Stimulated activated CD4-positive, alpha-beta T cell treated with anti-CD3 and anti-CD28 coated beads, TNF-alpha, amount 100 ng/mL, for 1 hour (primary cell): ENCODE data around the gene TMEM47.

Experiments
- DNase-seq, 3 donors: peaks; one replicate each; pipeline ENCODE4 v3.0.0-alpha.2; 2020; ENCODE audit warnings: low read depth in 3 of 3, low spot score in 1 of 3

Gene TMEM47

GRCh38 chrX:34656842-34657725 lies at the start of gene TMEM47:
Gene TMEM47, minus strand, starts transcription at chrX:34657285. Its CDS starts 256 bp downstream, at chrX:34657029.
- no peak for DNase-seq

GRCh38 chrX:34687095-34687494 lies 30.0 kb upstream of the TMEM47 start:
- no peak for DNase-seq

GRCh38 chrX:34659575-34659974 lies 2.5 kb upstream of the TMEM47 start:
- no peak for DNase-seq

DNA sequence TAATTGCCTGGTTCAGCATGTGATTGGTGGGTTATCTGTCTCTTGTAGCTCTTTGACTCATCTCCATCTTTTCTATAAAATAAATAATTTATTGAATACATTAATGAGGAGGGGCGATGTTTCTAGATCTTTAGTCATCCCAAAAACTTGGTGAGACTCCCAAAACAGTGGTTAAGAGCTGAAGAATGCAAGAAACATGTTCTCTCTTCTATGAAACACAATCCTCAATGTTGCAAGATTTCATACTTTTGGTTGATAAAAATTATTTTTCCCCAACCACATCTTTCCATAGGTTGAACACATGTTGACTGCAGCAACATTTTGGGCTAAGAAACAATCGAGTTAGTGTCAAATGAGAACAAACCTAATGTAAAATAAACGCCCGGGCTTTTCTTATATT lies 1.2 kb upstream of the TMEM47 start:
- no peak for DNase-seq

DNA sequence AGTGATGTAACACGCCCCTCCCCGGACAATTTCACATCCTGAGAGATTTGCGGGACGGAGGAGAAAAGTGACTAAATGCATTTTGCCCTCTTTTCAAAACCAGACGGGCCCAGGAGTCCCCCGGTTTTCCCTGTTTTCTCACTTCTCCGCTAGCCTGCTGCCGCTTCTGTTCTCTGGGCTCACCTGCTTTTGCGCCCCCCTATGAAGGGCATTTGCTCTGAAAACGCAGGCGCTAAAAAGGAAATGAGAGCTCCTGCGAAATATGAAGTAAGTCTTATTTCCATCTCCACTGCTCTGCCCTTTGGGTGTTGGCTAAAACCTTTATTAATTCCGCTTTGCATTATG lies 613 bp upstream of the TMEM47 start:
- no peak for DNase-seq

- DNase-seq: no peak
Observed at GRCh38 chrX:34656467-34656841, 631 bp downstream of the TMEM47 start.

- no peak for DNase-seq
Observed at GRCh38 chrX:34655501-34656455, 1.3 kb downstream of the TMEM47 start.

- DNase-seq: no peak
Observed at GRCh38 chrX:34654696-34655490, 2.2 kb downstream of the TMEM47 start.

- no peak for DNase-seq
Observed at GRCh38 chrX:34653811-34654210, 3.3 kb downstream of the TMEM47 start.

- DNase-seq: no peak
Observed at GRCh38 chrX:34642849-34643248, 14.2 kb downstream of the TMEM47 start.

GRCh38 chrX:34638116-34638515 lies 19.0 kb downstream of the TMEM47 start:
- DNase-seq: no peak

GRCh38 chrX:34634349-34634748 lies 22.7 kb downstream of the TMEM47 start:
- no peak for DNase-seq

DNA sequence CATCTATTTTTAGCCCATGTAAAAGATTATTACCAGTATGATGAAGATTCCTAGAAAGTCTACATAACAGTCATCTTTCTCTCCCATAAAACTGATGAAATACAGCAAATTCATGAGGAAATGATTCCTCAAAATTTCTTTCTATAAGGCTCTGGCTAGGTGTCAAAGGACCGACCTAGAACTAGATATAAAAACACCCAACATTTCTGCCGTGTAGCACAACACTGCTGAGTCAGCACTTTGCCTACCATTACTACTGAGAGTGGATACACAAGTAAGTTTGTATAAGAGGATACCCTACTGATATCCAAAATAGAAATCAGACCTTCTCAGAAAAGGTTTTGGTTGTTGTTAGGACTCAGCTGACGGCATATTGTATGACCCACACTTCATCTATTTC lies 24.7 kb downstream of the TMEM47 start:
- DNase-seq: no peak

- DNase-seq: no peak
Observed at GRCh38 chrX:34631479-34632220, 25.4 kb downstream of the TMEM47 start.

GRCh38 chrX:34629572-34629971 lies 27.5 kb downstream of the TMEM47 start:
- no peak for DNase-seq

DNA sequence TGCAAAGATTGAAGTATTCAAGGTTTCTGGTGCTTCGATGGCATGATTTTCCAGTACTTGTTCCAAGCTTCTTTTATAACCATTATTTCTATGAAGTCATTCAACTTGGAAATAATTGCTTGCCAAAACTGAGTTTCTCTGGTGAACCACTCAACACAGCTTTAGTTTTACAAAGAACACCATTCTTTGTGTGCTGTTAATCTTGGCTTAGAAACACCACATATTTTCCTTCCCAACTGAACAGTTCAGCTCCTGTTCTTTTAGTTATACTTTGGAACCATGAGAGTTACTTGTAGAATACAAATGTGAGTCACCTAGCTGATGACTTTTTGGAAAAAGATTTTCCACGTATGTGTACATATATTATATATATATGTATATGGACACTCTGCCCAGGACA lies 32.7 kb downstream of the TMEM47 start:
- no peak for DNase-seq

DNA sequence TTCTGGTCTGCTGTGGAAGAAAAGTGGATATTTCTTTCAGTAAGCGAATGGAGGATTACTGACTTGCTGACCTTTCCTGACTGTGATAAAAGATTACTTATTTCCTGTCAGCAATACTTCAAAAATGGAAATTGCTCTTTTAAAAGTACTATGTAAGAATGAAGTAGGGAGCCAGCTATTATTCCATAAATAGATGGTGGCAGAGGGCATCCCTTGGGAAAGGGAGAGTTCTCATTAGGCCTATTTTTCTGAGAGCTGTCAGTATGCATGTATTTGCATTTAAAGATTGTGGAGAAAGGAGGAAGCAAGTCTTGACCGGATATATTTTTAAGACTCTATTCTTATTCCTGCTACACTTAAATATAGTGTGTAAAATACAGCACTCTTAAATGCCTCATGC lies 37.2 kb downstream of the TMEM47 start:
- DNase-seq: no peak

DNA sequence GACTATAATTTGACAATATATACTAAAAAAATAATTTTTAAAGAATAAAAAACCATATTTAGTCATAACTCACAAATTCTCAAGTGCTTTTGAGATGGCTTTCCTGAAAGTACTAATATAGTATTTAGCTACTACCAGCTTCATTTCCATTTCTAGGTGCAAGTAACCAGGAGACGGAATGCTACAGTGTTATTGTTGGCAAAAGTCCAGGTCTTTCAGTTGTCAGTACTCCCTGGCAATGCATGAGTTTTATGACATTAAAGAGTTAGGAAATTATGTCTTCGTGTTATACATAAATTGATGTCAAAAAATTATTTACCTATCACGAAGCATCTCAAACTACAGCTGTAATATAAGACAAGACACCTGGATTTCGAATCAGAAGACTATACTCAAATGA lies 45.0 kb downstream of the TMEM47 start:
- DNase-seq: no peak

GRCh38 chrX:34598362-34598761 lies 58.7 kb downstream of the TMEM47 start:
- no peak for DNase-seq

GRCh38 chrX:34586936-34587335 lies 70.1 kb downstream of the TMEM47 start:
- DNase-seq: no peak
